Left lung (tissue), 10 donors: Measurements from ENCODE around the gene WDPCP. TPM values are rescaled to one million over a fixed set of nuclear protein-coding genes. Genes with fewer than 3 reads are reported as not detected.

ENCODE experiments used
- ATAC-seq: fragments of 200-7000 bp; cut with Tn5 transposase; one replicate; pipeline ENCODE4 v1.9.1; 2020; ENCODE audit warnings: moderate library complexity
- DNase-seq, 4 donors: peaks; one replicate each; pipeline ENCODE4 v3.0.0-alpha.2; 2013 to 2020
- H3K27ac ChIP-seq, 2 donors: fragments of 200-600 bp; sonication (generic) in 1 of 2; one replicate each; pipeline versions ENCODE4 v1.5.0 to v1.8.0; 2020 to 2021
- H3K27me3 ChIP-seq, 2 donors: fragments of 200-600 bp; sonication (generic) in 1 of 2; one replicate each; pipeline versions ENCODE4 v1.5.0 to v1.8.0; 2020 to 2021
- H3K36me3 ChIP-seq, 2 donors: fragments of 200-600 bp; sonication (generic) in 1 of 2; one replicate each; pipeline versions ENCODE4 v1.5.0 to v1.8.0; 2020 to 2021
- H3K4me1 ChIP-seq, 2 donors: fragments of 200-600 bp; one replicate each; pipeline ENCODE4 v1.8.0; 2021
- H3K4me3 ChIP-seq, 2 donors: fragments of 200-600 bp; sonication (generic) in 1 of 2; one replicate each; pipeline versions ENCODE4 v1.5.0 to v1.8.0; 2020 to 2021; ENCODE audit warnings: mild to moderate bottlenecking in 1 of 2
- H3K9me3 ChIP-seq, 2 donors: fragments of 200-600 bp; sonication (generic) in 1 of 2; one replicate each; pipeline versions ENCODE4 v1.5.0 to v1.8.0; 2020 to 2021
- intact Hi-C, 2 donors: fragments of 100-400 bp; cut with DNase I; formaldehyde crosslinking; loops; one replicate each; pipeline versions ENCODE4 v1.11.2 to v1.14.2; 2022
- polyA plus RNA-seq, 6 donors: library from polyadenylated mRNA; unstranded; fragments of 120-200 nt; gene quantifications; one replicate each; pipeline ENCODE4 v1.2.1, GENCODE V29; 2013; ENCODE audit not compliant: insufficient read length in 6 of 6
- total RNA-seq, 2 donors: library from RNA; stranded (reverse); fragmentation: NEBNext Ultra II Directional; extraction: Animal tissue kit (Norgen Biotek cat#: 25700); gene quantifications; one replicate each; pipeline ENCODE4 v1.2.1, GENCODE V29; 2021
- TF ChIP-seq, protein P1 (sequence below), 2 donors: fragments of 200-600 bp; sonication (generic) in 1 of 2; IDR thresholded peaks; one replicate each; pipeline versions ENCODE4 v1.5.0 to v1.8.0; 2021; ENCODE audit warnings: antibody characterized with exemption in 2 of 2
- donor health status: DM: no; HTN: yes; CAD: no.
- donor health status: DM: no; HTN: no; CAD: no.

Gene WDPCP
- total and polyA plus RNA-seq, 8 donors, result 9.0 to 17.5 (median 14.4) TPM

- H3K9me3 ChIP-seq, result peaks cover 0 to 34% of the 10 kb centered on the region in 2 donors
- TF ChIP-seq, protein P1, sequence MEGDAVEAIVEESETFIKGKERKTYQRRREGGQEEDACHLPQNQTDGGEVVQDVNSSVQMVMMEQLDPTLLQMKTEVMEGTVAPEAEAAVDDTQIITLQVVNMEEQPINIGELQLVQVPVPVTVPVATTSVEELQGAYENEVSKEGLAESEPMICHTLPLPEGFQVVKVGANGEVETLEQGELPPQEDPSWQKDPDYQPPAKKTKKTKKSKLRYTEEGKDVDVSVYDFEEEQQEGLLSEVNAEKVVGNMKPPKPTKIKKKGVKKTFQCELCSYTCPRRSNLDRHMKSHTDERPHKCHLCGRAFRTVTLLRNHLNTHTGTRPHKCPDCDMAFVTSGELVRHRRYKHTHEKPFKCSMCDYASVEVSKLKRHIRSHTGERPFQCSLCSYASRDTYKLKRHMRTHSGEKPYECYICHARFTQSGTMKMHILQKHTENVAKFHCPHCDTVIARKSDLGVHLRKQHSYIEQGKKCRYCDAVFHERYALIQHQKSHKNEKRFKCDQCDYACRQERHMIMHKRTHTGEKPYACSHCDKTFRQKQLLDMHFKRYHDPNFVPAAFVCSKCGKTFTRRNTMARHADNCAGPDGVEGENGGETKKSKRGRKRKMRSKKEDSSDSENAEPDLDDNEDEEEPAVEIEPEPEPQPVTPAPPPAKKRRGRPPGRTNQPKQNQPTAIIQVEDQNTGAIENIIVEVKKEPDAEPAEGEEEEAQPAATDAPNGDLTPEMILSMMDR (IDR thresholded peaks at IDR 0.05), result no peak
- DNase-seq (no peak), ATAC-seq (no peak)
- intact Hi-C loops, result no loop called here
- no peak overlapping the region for H3K4me3 ChIP-seq
- H3K27me3 ChIP-seq, result no peaks in the 10 kb centered on the region
- no peaks in the 10 kb centered on the region for H3K36me3 ChIP-seq
- H3K4me1 ChIP-seq, result no peaks in the 10 kb centered on the region
- H3K27ac ChIP-seq, result no peak overlapping the region
These were observed 32.3 kb downstream of the WDPCP start for GRCh38 chr2:63555931-63556330.

DNA sequence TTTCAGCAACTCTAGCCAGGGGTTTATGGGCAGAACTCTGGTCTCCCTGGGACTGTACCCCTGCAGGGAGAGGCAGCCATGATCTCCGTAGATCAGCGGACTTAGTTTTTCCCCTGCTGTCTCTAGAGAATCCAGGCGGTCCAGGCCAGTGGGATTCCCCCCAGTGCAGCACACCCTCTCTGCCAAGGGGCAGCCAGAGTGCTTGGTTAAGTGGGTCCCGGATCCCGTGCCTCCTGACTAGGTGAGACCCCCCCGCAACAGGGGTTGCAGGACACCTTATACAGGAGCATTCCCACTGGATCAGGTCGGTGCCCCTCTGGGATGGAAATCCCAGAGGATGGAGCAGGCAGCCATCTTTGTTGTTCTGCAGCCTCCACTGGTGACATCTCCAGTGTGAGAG lies 33.0 kb downstream of the WDPCP start:
- Histone ChIP-seq H3K36me3 (no peaks in the 10 kb centered on the region), H3K4me1 (no peaks in the 10 kb centered on the region), H3K9me3 (peaks cover 0 to 28% of the 10 kb centered on the region in 2 donors), H3K4me3 (no peak overlapping the region), H3K27me3 (no peaks in the 10 kb centered on the region), H3K27ac (no peak overlapping the region)
- DNase-seq, result no peak
- no peak for ATAC-seq
- TF ChIP-seq, protein P1 (IDR thresholded peaks at IDR 0.05), result no peak
- intact Hi-C loops, result no loop called here

DNA sequence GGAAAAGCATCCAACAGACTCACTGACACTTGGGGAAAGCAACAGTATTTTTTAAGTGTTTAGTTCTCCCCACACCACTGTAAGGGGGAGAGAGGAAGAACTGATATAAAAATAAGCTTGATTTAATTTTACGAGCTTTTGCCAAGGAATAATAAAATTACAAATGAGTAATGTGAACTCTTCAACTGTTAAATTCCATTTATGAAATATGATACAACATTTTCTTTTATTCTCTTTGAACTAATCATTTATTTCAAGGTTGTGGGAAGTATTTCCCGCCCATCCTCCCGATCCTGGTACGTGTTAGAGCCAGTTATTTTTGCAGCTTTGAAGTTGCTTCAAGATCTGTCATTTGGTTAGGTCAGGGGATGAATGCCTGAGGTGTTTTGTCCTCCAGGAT lies 35.2 kb downstream of the WDPCP start:
- Histone ChIP-seq H3K4me1 (no peaks in the 10 kb centered on the region), H3K36me3 (no peaks in the 10 kb centered on the region), H3K9me3 (peaks cover 0 to 11% of the 10 kb centered on the region in 2 donors), H3K27ac (no peak overlapping the region), H3K4me3 (no peak overlapping the region), H3K27me3 (no peaks in the 10 kb centered on the region)
- no peak for ATAC-seq
- intact Hi-C loops, result no loop called here
- TF ChIP-seq, protein P1 (IDR thresholded peaks at IDR 0.05), result no peak
- no peak for DNase-seq

DNA sequence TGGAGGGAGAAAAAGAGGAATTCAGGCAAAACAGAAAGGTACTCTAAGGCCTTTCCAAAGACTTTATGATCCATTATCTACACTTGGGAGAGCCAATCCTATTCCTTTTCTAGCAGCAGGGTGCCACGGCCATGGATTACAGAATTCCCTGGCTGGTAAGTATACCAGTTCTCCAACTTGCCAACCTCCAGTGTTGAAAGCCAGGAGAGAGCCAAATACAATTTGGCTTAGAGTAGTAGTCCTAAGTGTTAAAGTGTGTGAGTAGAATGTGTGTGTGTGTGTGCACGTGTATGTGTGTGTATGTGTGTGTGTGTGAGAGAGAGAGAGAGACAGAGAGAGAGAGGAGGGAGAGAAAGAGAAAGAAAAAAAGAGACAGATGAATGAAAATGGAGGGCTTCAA lies 43.3 kb downstream of the WDPCP start:
- Histone ChIP-seq H3K27ac (no peak overlapping the region), H3K27me3 (no peaks in the 10 kb centered on the region), H3K36me3 (no peaks in the 10 kb centered on the region), H3K4me1 (no peaks in the 10 kb centered on the region), H3K9me3 (no peaks in the 10 kb centered on the region), H3K4me3 (no peak overlapping the region)
- intact Hi-C loops, result no loop called here
- no peak for ATAC-seq
- no peak for DNase-seq
- TF ChIP-seq, protein P1 (IDR thresholded peaks at IDR 0.05), result no peak

GRCh38 chr2:63544017-63544627 lies 44.2 kb downstream of the WDPCP start:
- intact Hi-C loops, result no loop called here
- no peak for ATAC-seq
- Histone ChIP-seq H3K27me3 (no peaks in the 10 kb centered on the region), H3K4me1 (no peaks in the 10 kb centered on the region), H3K4me3 (no peak overlapping the region), H3K36me3 (no peaks in the 10 kb centered on the region), H3K9me3 (no peaks in the 10 kb centered on the region), H3K27ac (no peak overlapping the region)
- peak in 1 of 4 donors; percentile 5 for DNase-seq
- TF ChIP-seq, protein P1 (IDR thresholded peaks at IDR 0.05), result no peak
